DMS79 treated with DMSO at 0.1 percent for 48 hours (cell line): ENCODE measurements around the gene C1QTNF6.
A peak's percentile ranks its signal among the peaks of the same experiment; 100 is the strongest.
"Not testable (repeated sequence)": the region's sequence is repeated elsewhere in the genome, so short reads cannot be mapped to it uniquely, and the experiment has no call there.

Experiments used
- DNase-seq: peaks from one replicate; lab custom pipeline; 2025; lab: John Stamatoyannopoulos, UW

The C1QTNF6 gene

GRCh38 chr22:37206841-37207821 lies 19.1 kb upstream of the C1QTNF6 start:
- no peak for DNase-seq

DNA sequence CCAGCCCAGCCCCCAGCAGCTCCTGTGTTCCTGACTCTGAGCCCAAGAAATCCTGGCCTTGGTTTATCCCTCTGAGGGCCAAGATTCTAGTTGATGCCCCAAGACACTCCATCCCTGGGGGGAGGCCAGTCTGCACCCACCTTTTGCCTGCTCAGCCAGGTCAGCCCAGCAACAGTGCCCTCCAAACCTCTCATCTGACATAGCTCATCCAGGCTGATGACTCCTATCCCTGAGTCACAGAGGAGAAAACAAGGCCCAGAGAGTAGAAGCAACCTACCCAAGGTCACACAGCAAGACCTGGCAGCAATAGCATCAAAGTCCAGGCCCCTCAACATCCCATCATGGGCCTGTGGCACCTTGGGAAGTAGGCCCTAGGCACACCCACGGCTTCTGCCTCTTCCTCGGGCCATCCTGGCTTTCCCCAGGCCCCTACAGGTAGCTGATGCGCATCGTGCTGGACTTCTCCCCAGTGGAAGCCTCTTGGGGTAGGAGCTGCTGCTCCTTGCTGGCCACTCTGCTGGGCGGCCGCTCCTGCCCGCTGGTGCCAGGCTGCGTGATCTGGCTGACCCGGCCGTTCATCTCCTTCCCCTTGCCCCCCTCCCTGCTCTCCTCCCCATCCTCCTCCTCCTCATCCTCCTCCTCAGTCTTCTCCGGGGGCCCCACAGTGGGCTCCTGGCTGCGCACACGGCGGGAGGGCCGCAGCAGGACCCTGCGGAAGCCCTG lies 18.2 kb upstream of the C1QTNF6 start:
- DNase-seq: no peak

DNA sequence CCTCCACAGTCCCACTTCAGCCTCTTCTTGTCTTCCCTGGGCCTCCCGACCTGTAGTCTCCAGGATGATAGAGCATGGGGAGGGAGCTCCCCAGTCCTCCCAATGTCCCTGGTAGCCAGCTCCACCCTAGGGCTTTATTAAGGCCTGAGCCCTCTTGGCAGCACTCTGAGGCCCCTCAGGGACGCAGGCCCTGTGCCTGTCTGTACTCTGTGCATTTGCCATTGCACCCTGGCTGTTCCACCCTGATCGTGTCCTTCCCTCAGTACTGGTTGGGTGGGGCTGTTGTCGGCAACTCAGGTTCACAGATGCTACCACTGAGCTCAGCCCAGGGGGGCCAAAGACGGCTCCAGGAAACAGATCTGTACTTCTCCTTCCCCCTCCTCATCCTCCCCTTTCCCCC lies 17.0 kb upstream of the C1QTNF6 start:
- DNase-seq: no peak

GRCh38 chr22:37204045-37204655 lies 16.1 kb upstream of the C1QTNF6 start:
- DNase-seq: no peak

DNA sequence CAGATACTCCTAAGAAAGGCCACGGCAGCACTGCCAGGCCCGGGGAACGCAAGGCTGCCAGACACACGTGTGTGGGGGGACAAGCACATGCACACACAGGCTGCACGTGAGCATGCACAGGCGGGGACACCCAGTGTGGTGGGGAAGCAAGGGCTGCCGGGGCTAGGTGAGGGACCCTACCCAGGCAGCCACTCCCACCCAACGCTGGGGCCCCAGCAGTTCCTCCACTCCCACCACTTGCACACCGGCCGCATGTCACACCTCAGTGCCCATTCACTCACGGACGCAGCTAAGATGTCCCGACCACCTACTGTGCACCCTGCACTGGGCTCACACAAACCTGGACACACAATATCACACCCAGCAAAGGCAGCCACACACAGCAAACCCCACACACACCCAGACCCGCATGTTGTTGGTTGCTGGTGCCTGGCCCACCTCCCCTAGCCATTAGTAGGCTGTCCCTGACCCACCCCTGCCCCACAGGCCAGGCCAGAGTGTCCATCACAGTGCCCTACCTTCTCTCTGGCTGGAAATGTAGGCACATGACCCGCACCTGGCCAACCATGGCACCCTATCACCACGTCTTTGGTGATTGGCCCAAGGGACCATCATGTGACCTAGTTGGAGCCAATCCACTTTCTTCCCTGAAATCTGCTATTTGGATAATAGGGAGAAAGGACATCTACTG lies 15.5 kb upstream of the C1QTNF6 start:
- DNase-seq: no peak

DNA sequence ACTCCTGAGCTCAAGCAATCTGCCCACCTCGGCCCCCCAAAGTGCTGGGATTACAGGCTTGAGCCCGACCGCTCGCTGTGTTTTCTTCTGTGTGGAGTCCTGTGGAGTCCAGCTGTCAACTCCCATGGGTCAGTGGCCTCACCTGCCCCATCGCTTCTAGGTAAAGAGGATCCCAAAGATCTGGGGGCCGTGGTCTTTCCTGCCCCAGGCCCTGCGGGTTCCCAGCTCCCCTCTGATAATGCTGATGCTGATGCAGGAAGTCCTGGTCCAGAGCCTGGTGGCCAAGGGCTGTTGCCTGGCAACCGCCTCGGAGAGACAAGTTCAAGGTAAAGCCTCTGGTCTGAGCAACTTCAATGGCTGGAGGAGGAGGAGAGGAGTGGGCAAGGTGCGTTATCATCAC lies 14.7 kb upstream of the C1QTNF6 start:
- no peak for DNase-seq

GRCh38 chr22:37202001-37202555 lies 14.0 kb upstream of the C1QTNF6 start:
- DNase-seq: no peak

GRCh38 chr22:37201443-37201820 lies 13.4 kb upstream of the C1QTNF6 start:
- DNase-seq: not testable (repeated sequence)

DNA sequence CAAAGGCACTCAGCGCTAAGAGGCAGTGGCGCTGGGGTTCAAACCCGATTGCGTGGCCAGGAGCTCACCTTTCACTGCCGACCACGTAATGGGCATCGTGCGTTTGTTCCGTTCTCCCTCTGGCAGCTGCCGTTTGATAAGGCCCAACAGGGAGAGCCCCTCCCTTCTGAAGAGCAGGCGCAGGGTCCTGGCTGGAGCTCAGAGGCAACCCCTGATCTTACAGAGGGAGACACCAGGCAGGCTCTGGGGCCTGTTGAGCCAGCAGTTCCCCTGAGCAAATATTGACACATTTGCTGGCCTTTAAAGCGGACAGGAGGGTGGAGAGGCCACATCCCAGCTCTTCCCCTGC lies 11.7 kb upstream of the C1QTNF6 start:
- DNase-seq: no peak

DNA sequence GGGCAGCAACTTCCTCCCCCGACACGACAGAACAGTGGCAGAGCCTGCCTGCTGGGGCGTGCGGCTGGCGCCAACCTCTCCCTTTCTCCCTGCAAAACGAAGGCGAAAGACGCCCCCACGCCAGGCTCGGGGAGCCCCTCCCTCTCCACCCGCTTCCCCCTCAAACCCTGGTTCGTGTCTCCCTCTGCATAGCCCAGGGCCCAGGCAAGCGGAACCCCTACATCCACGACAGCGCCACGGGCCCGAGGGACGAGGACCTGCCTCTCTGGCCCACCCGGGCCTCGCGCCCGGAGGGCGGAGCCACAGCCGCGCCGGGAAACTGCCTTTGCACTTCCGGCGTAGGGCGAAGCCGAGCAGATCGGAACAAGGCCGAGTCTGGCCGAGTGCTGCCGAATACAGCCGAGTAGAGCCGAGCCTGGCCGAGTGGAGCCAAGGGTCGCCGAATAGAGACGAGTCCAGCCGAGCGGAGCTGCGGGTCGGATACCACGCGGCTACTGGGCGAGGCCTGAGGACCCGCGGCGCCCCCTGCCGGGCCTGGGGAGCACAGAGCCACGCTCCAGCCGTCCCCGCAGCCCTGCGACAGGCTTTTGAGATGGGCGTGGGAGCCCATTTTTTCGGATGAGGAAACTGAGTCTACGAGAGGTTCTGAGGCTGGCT lies 11.2 kb upstream of the C1QTNF6 start:
- DNase-seq: peak; percentile 75

- DNase-seq: peak; percentile 12
Observed at GRCh38 chr22:37198258-37199102, 10.4 kb upstream of the C1QTNF6 start.

- peak; percentile 10 for DNase-seq
Observed at GRCh38 chr22:37197451-37198257, 9.6 kb upstream of the C1QTNF6 start.

DNA sequence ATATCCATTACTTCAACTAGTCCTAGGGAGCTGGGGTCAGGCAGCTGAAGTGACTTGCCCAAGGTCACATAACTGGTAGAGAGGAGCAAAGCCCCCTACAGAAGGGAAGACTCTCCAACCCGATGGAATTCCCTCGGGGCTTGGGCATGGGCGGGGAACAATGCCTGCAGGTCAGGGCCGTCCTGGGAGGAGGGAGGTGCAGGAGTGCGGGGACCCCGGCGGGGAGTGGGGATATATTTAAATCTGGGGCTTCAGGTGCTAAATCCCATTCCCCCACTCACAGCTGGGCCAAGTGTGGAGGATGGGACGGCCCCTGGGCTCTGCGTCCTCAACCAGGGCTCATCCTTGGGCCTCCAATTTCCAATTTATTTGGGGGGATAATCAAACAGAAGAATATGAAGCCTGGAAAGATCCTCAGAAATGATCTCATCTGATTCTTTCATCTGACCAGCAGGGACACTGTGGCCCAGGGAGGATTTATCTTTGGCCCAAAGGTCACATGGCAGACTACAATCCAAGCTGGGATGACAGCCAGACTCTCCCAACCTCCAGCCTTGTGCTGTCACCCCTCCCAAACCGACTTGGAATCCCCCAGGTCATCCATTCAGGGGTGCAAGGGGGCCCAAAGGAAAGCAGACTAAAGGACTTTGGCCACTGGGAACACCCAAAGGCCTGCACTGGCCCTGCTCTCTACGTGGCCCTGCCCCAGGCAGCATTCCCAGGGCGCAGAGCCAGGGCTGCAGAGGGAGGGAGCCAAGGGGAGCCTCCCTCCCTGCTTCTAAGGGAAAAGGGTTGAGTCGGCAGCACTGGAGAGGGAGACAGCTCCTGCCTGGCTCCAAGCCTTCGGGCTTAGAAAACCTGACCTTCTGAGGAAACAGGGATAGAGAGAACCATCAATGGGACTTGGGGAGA lies 8.7 kb upstream of the C1QTNF6 start:
- peak; percentile 1 for DNase-seq

DNA sequence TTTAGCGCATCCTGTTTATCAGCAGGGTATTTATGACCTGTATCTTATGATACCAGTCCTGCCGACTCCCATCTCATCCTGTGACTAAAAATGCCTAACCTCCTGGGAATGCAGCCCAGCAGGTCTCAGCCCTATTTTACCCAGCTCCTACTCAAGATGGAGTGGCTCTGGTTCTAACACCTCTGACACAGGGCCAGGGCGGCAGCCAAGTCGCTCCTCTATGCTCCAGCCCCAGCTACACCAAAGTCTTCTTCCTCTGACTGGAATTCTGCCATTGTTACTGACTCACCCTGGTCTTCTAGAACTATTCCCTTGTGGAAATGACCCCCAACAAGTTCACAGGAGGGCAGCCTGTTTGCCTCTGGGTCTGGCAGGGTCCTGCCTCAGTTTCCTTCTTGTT lies 7.9 kb upstream of the C1QTNF6 start:
- DNase-seq: no peak

DNA sequence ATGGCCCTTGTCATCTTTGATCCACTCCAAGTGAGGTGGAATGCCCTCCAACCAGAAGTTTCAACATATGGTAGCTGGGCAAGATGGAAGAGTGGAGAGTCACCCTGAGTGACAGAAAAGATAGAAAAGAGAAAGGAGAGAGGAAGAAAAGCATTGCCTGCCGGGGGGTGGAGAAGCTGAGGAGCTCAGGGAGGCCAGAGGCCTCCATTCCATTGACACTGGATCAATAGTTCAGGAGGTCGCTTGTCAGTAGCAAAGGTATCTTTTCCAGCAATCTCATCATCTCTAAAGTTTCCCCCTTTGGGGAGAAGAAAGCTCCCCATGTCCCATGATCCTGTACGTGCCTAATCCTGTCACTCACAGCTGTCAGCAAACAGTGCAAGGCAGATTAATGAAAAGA lies 6.7 kb upstream of the C1QTNF6 start:
- no peak for DNase-seq

GRCh38 chr22:37193629-37194191 lies 5.7 kb upstream of the C1QTNF6 start:
- DNase-seq: no peak

- no peak for DNase-seq
Observed at GRCh38 chr22:37192741-37193140, 4.7 kb upstream of the C1QTNF6 start.

DNA sequence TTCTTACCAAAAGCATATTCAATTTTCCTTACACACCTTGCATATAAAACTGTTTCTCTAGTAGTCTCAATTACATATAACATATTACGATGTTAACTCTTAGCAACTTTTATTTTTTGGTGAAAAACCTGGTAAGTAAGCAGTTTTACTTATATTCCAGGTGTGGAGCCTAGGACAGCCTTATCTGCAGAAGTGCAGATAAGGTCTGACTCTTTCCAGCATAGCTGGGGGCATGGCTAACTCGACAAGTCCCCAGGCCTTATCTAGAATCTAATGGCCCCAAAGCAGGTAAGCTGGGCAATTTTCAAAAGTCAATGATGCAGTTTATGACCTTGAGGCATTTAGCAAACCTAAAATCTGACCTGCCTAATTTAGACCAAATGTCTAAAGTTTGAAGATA lies 4.2 kb upstream of the C1QTNF6 start:
- DNase-seq: no peak
